IMR-90 (cell line): ENCODE results near the gene DIPK1B. TPM values are rescaled to one million over a fixed set of nuclear protein-coding genes. Genes with fewer than 3 reads are reported as not detected.

Source experiments
- ATAC-seq: fragments of 200-7000 bp; cut with Tn5 transposase; 2 replicates; pipeline ENCODE4 v1.9.1; 2020; ENCODE audit warnings: low read depth, mild to moderate bottlenecking, moderate library complexity
- BruUV-seq: library from RNA; stranded (reverse); fragments of 400-500 nt; replicated peaks from 2 replicates; lab custom pipeline; 2021; lab: Mats Ljungman, UMichigan
- CTCF ChIA-PET: fragments of 300-600 bp; formaldehyde crosslinking; extraction: SDS; loops from one replicate; lab custom pipeline; 2021; ENCODE audit warnings: antibody characterized with exemption; lab: Yijun Ruan, JAX
- POLR2A ChIA-PET: fragments of 300-600 bp; sonication (Branson Sonifier 250); formaldehyde crosslinking; loops from one replicate; lab custom pipeline; 2022; ENCODE audit warnings: antibody characterized with exemption; ENCODE audit not compliant: unreplicated experiment; lab: Charles Lee
- DNase-seq: peaks from one replicate; pipeline ENCODE4 v3.0.0; 2013
- H2AFZ ChIP-seq: replicated peaks from 2 replicates; pipeline ENCODE3; 2013; ENCODE audit warnings: low read length, mild to moderate bottlenecking; ENCODE audit not compliant: poor library complexity
- H2AK5ac ChIP-seq: 2 replicates; pipeline ENCODE4 v1.6.1; 2013; ENCODE audit warnings: low read depth, low read length, inconsistent platforms
- H2AK9ac ChIP-seq: replicated peaks from 2 replicates; pipeline ENCODE3; 2013; ENCODE audit warnings: mild to moderate bottlenecking, low read depth, low read length, moderate library complexity; ENCODE audit not compliant: poor library complexity
- H2BK120ac ChIP-seq: 2 replicates; pipeline ENCODE4 v1.6.1; 2013; ENCODE audit warnings: low read depth, low read length, inconsistent platforms
- H2BK15ac ChIP-seq: 3 replicates; pipeline ENCODE4 v1.6.1; 2013; ENCODE audit warnings: low read depth, low read length, inconsistent platforms
- H2BK20ac ChIP-seq: 2 replicates; pipeline ENCODE4 v1.6.1; 2013; ENCODE audit warnings: low read depth, mild to moderate bottlenecking, inconsistent platforms, low read length, moderate library complexity
- H2BK5ac ChIP-seq: 2 replicates; pipeline ENCODE4 v1.6.1; 2013; ENCODE audit warnings: mild to moderate bottlenecking, low read depth, low read length, inconsistent platforms; ENCODE audit not compliant: poor library complexity, severe bottlenecking
- H3K14ac ChIP-seq: replicated peaks from 2 replicates; pipeline ENCODE4 v1.6.1; 2013; ENCODE audit warnings: low read depth, low read length, inconsistent platforms
- H3K18ac ChIP-seq: 2 replicates; pipeline ENCODE4 v1.6.1; 2013; ENCODE audit warnings: low read depth, low read length, control low read depth
- H3K23ac ChIP-seq: 2 replicates; pipeline ENCODE4 v1.6.1; 2013; ENCODE audit warnings: low read depth, low read length, inconsistent platforms
- H3K27ac ChIP-seq: 2 replicates; pipeline ENCODE4 v1.5.1; 2013; ENCODE audit warnings: mild to moderate bottlenecking, control low read depth, low read length; ENCODE audit not compliant: insufficient read depth
- H3K27me3 ChIP-seq: 2 replicates; pipeline ENCODE4 v1.6.1; 2013; ENCODE audit warnings: low read length; ENCODE audit not compliant: control insufficient read depth, insufficient read depth
- H3K36me3 ChIP-seq: 2 replicates; pipeline ENCODE4 v1.6.1; 2013; ENCODE audit warnings: low read length, mixed read lengths; ENCODE audit not compliant: control insufficient read depth, insufficient read depth
- H3K4ac ChIP-seq: 2 replicates; pipeline ENCODE4 v1.6.1; 2013; ENCODE audit warnings: low read depth, low read length, inconsistent platforms
- H3K4me1 ChIP-seq: 2 replicates; pipeline ENCODE4 v1.6.1; 2013; ENCODE audit warnings: low read length, mixed read lengths; ENCODE audit not compliant: control insufficient read depth, insufficient read depth
- H3K4me2 ChIP-seq: 2 replicates; pipeline ENCODE4 v1.6.1; 2013; ENCODE audit warnings: low read depth, mild to moderate bottlenecking, control low read depth, low read length, moderate library complexity
- H3K4me3 ChIP-seq: 2 replicates; pipeline ENCODE4 v1.5.1; 2013; ENCODE audit warnings: low read depth, mild to moderate bottlenecking, control low read depth, low read length, moderate library complexity; ENCODE audit not compliant: insufficient read depth
- H3K56ac ChIP-seq: 2 replicates; pipeline ENCODE4 v1.6.1; 2013; ENCODE audit warnings: low read length, inconsistent platforms; ENCODE audit not compliant: insufficient read depth; ENCODE audit errors: extremely low read depth
- H3K79me1 ChIP-seq, 2 experiments: 2 replicates each; pipeline ENCODE4 v1.6.1; 2013; ENCODE audit warnings: low read length in 2 of 2, inconsistent platforms in 1 of 2, low read depth in 1 of 2
- H3K9ac ChIP-seq: 2 replicates; pipeline ENCODE4 v1.6.1; 2013; ENCODE audit warnings: low read depth, low read length, control low read depth
- H3K9me1 ChIP-seq: 2 replicates; pipeline ENCODE4 v1.6.1; 2013; ENCODE audit warnings: low read length, inconsistent platforms; ENCODE audit not compliant: insufficient read depth
- H3K9me3 ChIP-seq: 2 replicates; pipeline ENCODE4 v1.6.1; 2013; ENCODE audit warnings: low read length; ENCODE audit not compliant: control insufficient read depth, insufficient read depth
- H4K20me1 ChIP-seq: 2 replicates; pipeline ENCODE4 v1.6.1; 2013; ENCODE audit warnings: low read length, inconsistent platforms; ENCODE audit not compliant: insufficient read depth
- H4K5ac ChIP-seq: 2 replicates; pipeline ENCODE4 v1.6.1; 2013; ENCODE audit warnings: mild to moderate bottlenecking, low read depth, low read length, control low read depth
- H4K8ac ChIP-seq, 2 experiments: 2 replicates each; pipeline ENCODE4 v1.6.1; 2013; ENCODE audit warnings: low read depth in 2 of 2, low read length in 2 of 2, control low read depth in 1 of 2, inconsistent platforms in 1 of 2
- H4K91ac ChIP-seq: 2 replicates; pipeline ENCODE4 v1.6.1; 2013; ENCODE audit warnings: low read depth, low read length, inconsistent platforms; ENCODE audit not compliant: insufficient read depth
- BHLHE40 ChIP-seq: fragments of 150-350 bp; IDR thresholded peaks from 2 replicates; pipeline ENCODE4 v1.6.1; 2016; ENCODE audit warnings: mild to moderate bottlenecking, low read depth, low read length
- CEBPB ChIP-seq: IDR thresholded peaks from 2 replicates; pipeline ENCODE4 v1.6.1; 2012; ENCODE audit warnings: low read depth, low read length, improper control_type of control experiment
- WGBS, 2 experiments: methylation state at CpG; one replicate each; pipeline versions ENCODE4 v1.1.5 to v1.1.7; 2013; ENCODE audit warnings: missing lambda C conversion rate in 2 of 2; ENCODE audit not compliant: insufficient read length in 1 of 2; ENCODE audit errors: extremely low coverage in 2 of 2; 5-methylcytosine and 5-hydroxymethylcytosine counted together
- dilution Hi-C: fragments of 300-500 bp; cut with HindIII; formaldehyde crosslinking; loops from one replicate; pipeline ENCODE4 v1.14.3; 2018; ENCODE audit warnings: low sequenced_read_pairs; ENCODE audit not compliant: unreplicated experiment
- in situ Hi-C: fragments of 300-500 bp; cut with MboI; formaldehyde crosslinking; loops from 3 replicates; pipeline ENCODE4 v1.14.3; 2019; ENCODE audit warnings: low sequenced_read_pairs, inconsistent platforms, mixed read lengths
- intact Hi-C: fragments of 100-400 bp; cut with micrococcal nuclease; formaldehyde crosslinking; loops from 2 replicates; pipeline ENCODE4 v1.10.0; 2022
- polyA plus RNA-seq, 3 experiments: library from polyadenylated mRNA; depleted of rRNA; stranded (reverse); fragments of >200 nt; gene quantifications; 2 replicates each; pipeline ENCODE4 v1.2.3, GENCODE V29; 2012; ENCODE audit warnings: low replicate concordance in 1 of 3
- total RNA-seq: library from RNA; depleted of rRNA; stranded (reverse); fragments of >200 nt; gene quantifications from 2 replicates; pipeline ENCODE4 v1.2.3, GENCODE V29; 2012

DIPK1B gene
- total and polyA plus RNA-seq, 2 of the 4 experiments (the other 2 are of a cell fraction): 3.4 to 7.1 TPM

GRCh38 chr9:136671646-136672430 lies 40.5 kb upstream of the DIPK1B start (continued):
- no peak for TF ChIP-seq CEBPB

DNA sequence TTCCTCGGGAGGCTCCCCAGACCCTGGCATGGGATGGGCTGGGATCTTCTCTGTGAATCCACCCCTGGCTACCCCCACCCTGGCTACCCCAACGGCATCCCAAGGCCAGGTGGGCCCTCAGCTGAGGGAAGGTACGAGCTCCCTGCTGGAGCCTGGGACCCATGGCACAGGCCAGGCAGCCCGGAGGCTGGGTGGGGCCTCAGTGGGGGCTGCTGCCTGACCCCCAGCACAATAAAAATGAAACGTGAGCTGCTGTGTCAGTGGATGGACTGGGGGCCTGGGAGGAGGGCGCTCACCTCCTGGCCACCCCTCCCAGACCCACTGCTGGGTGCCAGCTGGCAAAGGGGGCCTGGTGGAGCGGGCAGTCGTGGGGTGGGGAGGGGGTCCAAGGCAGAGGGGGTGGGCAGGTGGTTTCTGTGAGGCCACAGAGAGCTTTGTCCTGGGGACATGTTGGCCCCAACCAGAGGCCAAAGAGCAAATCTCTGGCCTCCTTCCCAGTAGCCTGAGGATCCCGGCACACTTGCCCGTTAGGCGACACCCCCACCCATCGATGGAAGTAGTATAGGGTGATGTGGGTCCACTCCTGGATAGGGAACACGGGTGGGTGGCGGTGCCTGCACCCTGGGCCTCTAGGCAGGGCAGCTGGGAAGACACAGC lies 39.8 kb upstream of the DIPK1B start:
- ChIA-PET CTCF (no interaction called here), POLR2A (no interaction called here)
- Histone ChIP-seq H2AFZ (no peak overlapping the region), H3K18ac (no peak overlapping the region), H4K20me1 (no peaks in the 10 kb centered on the region; the same call in none of the 2 replicates), H3K36me3 (peaks cover 18% of the 10 kb centered on the region; the same call in 1 of the 2 replicates), H2BK20ac (no peak overlapping the region), H3K9ac (no peak overlapping the region), H4K91ac (no peak overlapping the region), H3K14ac (no peak overlapping the region), H2BK120ac (no peak overlapping the region), H2BK15ac (no peak overlapping the region), H4K5ac (no peak overlapping the region), H3K9me1 (no peaks in the 10 kb centered on the region), H3K56ac (no peak overlapping the region), H2AK5ac (no peak overlapping the region), H3K4me1 (no peaks in the 10 kb centered on the region), H3K4ac (no peak overlapping the region), H3K4me2 (no peak overlapping the region), H3K4me3 (no peak overlapping the region), H4K8ac (no peak overlapping the region), H2BK5ac (no peak overlapping the region), H3K27me3 (no peaks in the 10 kb centered on the region; the same call in 1 of the 2 replicates), H2AK9ac (no peak overlapping the region), H3K27ac (no peak overlapping the region), H3K23ac (no peak overlapping the region), H3K79me1 (no peaks in the 10 kb centered on the region), H3K9me3 (no peaks in the 10 kb centered on the region)
- BruUV-seq: no TSS peak
- intact Hi-C loops: no loop called here
- dilution Hi-C loops: no loop called here
- TF ChIP-seq BHLHE40: no peak
- in situ Hi-C loops: no loop called here
- DNase-seq (no peak), ATAC-seq (no peak)
- 40% methylated on average over 1 of the region's 14 CpGs; no CpG with 5 or more reads in 1 of the 2 experiments for WGBS, 2 experiments
